HG02678 (cell line): Measurements from ENCODE around the gene ZNF532.
"Not testable (repeated sequence)": the region's sequence is repeated elsewhere in the genome, so short reads cannot be mapped to it uniquely, and the experiment has no call there.

ENCODE experiments used
- ATAC-seq: cut with Tn5 transposase; IDR thresholded peaks from one replicate; pipeline ENCODE4 v1.9.1; 2021; ENCODE audit warnings: mild to moderate bottlenecking, moderate library complexity; ENCODE audit not compliant: unreplicated experiment

ZNF532 gene

DNA sequence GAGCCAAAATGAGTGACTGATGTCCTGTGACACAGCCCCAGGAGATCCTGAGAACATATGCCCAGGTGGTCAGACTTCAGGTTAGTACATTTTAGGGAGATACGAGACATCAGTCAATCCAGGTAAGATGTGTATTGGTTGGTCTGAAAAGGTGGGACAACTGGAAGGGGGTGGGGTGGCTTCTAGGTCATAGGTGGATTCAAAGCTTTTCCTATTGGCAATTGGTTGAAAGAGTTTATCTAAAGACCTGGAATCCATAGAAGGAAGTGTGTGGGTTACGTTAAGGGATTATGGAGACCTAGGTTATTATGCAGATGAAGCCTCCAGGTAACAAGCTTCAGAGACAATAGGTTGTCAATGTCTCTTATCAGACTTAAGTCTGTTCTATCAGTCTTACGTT, 136.5 kb downstream of the ZNF532 start:
- ATAC-seq = no peak

DNA sequence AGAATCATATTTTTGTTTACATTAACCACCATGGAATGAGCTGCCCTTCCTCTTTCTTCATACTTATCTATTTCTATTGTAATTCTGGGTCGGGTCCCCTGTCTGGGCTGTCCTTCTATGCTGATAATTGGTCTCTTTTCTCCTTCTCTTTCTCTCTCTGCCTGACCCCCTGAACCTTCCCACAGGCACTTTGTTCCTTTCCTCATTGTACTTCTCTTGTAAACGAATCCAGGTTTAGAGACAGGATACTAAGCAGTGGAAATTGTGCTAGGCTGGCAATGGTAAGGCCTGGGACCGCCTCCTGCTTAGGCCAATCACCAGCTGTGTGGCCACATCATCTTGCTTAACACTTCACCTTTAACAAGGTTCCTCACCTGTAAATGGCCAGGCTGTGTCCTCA, 137.0 kb downstream of the ZNF532 start:
- ATAC-seq = no peak

DNA sequence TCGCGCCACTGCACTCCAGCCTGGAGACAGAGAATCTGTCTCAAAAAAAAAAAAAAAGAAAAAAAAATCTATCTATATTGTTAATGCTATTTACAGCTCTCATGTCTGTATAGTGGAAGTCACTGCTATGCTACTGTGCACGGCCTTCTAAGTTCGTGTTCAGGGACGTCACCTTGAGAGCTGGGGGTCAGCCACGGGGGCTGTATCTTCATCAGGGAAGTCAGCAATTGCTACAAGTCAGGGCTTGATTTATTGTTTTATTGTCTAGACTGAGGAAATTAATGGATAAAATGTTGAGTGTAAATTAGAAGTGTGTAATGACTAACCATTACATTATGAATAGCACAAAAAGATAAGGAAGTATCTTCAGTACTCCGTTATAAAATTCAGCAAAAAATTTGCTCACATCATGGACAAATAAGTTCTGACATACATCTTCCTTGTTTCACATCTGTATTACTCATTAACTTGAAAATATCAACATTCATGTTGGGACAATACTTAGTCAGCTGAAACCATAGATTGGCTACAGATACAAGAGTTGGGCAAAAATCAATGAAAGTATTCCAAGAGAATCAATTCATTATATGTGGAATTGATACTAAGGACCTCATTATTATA, 138.4 kb downstream of the ZNF532 start:
- no peak for ATAC-seq

DNA sequence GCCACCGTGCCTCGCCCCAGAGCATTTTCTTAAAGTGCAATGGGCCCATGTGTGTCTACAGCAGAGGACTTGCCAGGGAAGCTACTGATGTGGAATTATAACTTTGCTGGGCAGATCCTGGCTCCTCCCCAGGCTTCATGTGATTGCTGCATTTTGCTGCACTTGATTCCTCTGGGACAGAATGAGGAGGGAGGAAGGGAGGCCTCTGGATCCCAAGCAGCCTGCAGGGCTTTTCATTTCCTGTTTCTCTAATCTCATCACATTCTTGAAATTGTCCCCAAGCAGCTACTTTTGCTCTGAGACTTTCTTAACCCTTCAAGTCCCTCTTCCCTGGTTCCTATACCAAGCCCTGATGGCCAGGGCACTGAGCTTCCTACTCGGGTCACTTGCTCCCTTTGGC, 140.6 kb downstream of the ZNF532 start:
- no peak for ATAC-seq

DNA sequence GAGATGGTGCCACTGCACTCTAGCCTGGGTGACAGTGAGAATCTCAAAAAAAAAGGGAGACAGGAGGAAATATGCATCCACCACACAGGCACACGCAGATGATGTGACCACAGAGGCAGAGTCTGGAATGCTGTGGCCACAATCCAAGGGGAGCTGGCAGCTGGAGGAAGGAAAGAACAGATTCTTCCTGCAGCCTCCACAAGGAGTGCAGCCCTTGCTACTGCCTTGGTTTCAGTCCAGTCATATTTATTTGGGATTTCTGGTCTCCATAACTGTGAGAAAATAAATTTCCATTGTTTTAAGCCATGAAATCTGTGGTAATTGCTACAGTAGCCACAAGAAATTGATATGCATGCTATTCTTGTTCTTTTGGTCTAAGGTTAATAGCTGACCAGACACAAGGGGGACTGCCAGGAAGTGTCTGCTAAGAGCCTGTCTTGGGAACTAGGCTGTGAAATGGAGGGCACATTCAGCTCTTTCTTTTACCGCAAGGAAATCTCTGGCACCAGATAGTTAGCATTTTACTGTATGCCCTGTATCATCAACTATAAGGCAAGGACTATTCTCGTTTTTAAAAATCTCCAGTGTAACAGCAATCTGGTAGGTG, 141.9 kb downstream of the ZNF532 start:
- no peak for ATAC-seq

DNA sequence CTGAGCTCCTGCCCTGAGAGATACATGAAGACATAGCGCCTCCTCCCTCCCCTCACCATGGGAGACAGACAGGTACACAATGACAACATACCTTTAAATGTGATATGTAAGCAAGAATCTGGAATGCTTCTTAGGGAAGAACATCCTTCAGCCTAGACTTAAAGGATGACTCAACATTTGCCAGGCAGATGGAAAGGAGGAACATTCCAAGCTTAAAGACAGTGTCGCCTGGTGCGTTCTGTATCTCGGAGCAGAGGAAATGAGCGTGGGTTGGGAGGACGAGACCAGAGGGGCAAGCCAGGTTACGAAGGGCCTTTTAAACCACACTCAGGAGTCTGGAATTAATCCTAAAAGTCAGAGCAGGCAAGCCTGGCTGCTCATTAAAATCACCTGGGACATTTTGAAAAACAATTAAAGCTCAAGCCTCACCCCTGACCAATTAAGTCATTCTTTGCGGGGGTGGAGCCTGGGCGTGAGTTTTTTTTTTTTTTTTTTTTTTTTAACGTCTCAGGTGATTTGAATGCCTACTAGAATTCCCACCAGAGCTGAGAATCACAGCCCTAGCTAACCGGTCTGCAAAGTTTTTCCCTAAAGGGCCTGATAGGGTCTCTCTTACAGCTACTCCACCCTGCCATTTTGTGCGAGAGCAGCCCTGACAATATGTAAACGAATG, 143.8 kb downstream of the ZNF532 start:
- no peak for ATAC-seq

DNA sequence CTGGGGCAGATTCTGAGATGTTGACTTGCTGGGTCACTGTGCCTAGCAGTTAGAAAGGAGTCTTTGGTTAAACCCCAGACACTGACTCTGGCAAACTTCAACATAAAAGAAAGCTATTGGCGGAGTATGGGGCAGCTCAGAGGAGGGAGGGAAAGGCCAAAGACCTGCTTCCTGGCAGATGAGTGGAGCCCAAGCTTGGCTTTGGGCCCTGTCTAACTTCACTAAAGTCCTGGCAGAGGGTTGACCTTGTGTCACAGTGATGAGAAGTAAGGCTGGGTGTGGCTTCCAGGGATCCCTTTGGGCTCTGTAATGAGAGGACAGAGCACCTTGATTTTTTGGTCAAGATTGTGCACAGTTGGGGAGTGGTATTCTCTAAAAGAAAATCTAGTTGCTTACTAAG, 145.2 kb downstream of the ZNF532 start:
- no peak for ATAC-seq

DNA sequence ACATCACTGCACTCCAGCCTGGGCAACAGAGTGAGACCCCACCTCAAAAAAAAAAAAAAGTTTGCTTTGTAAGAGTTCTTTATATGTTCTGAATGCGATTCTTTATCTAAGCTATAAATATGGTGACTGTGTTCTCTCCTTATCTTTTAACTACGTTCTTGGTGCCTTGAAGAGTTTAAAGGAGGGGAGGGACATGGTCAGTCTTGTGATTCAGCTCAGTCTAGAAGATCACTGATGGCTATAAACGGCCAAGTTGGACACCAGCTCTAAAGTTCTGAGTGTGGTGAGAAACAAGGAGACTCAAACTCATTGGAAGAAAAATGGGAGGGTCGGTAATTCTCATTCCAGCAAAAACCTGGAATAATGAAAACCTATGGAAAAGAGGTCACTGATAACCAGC, 146.6 kb downstream of the ZNF532 start:
- ATAC-seq = no peak

DNA sequence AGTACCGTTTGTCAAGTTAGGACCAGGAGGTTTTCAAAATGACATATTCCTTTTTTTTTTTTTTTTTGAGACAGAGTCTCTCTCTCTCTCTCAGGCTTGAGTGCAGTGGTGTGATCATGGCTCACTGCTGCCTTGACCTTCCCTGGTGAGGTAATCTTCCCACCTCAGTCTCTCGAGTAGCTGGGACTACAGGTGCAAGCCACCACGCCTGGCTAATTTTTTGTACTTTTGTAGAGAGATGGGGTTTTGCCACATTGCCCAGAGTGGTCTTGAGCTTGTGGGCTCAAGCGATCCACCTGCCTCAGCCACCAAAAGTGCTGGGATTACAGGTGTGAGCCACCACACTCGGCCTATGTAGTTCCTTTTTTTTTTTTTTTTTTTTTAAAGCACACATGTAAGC, 147.1 kb downstream of the ZNF532 start:
- no peak for ATAC-seq

DNA sequence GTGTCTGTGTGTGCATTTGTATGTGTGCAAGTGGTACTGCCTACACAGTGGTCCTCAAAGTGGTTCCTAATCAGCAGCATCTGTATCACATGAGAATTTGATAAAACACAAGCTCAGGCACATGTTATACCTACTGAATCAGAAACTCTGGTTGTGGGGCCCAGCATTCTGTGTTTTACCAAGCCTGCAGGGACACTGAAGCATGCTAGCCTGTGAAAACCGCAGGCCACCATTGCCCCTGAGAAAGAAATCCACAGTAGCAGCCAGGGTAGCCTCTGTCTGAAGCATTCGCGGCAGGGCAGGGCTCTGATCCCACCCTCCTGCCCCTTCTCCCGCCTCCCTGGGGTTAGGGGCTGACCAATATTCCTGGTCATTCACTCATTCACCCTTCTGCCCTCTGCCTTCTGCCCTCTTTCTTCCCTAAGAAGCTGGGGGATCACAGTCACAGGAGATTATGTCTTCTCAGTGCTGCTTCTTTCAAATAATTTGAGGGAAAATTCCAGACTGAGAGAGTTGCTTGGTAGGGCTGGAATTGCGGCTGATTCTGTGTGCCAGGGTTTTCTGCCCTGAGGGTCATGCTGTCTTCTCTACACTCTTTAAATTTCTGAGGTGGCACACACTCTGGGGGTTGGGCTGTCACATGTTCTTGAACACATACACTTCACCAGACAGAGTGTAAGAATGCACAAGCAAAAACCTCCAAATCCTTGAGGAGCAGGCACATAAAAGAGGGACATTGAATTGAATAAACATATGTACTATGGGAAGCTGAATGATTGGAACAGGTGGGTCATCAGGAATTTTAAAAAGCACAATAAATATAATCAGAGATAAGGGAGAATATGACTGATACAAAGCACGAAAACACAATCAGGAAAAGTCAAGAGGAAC, 148.4 kb downstream of the ZNF532 start:
- no peak for ATAC-seq

DNA sequence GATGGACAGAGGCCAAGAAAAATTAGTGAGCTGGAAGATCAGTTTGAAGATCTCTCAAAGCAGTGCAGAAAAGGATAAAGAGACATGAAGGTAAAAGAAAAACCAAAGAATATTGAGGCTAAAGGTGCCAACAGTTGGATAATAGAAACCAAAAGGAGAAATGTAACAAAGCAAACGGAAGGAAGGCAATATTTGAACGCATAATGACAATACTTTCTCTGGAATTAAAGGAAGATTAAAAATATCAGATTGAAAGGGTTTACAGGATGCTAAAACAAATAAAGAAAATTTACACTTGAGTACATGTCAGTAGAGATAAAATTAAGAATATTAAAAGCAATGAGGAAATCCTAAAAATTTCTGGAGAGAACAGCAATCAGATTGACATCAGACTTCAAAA, 149.1 kb downstream of the ZNF532 start:
- ATAC-seq = no peak

DNA sequence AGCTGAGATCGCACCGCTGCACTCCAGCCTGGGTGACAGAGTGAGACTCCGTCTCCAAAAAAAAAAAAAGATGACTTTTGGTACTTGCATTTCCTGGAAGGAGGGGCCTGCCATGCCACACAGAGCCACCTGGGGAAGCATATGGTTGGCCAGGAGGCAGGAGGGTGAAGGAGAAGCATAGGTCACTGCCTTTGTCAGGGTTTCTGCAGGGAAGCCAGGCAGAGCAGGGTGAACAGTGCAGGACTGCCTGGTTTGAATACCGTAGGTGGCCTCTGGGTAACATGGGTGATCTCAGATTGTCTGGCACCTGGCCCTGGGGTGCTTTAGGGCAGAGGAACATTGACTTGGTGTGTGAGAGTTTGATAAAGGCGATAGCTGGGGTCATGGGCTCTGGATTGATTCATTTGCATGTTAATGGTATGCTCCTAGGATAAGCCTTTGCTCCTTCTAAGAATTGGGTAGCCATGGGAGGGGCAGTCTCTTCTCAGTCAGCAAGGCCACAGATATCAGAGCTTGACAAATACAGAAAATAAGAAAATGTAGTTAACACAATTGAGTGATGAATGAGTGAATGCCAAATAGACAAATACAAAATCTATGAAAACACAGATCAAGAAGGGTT, 151.0 kb downstream of the ZNF532 start:
- ATAC-seq = no peak

DNA sequence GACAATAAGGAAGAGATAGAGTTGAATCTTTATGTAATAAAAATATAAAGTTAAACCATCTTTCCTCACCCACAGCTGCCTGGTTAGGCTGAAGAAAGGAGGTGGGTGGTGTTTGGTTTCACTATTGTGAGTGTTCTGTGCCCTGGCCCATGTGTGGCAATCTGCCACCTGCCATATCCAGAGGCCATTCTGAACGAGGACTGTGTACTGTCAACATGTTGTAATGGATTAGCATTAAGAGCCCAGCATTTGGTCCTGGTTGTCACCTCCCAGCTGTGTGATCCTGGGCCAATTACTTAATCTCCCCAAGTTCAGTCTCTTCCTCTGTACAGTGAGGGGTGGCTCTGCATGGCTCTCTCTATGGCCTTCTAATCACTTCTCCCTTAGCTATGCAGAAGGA, 156.8 kb downstream of the ZNF532 start:
- no peak for ATAC-seq

DNA sequence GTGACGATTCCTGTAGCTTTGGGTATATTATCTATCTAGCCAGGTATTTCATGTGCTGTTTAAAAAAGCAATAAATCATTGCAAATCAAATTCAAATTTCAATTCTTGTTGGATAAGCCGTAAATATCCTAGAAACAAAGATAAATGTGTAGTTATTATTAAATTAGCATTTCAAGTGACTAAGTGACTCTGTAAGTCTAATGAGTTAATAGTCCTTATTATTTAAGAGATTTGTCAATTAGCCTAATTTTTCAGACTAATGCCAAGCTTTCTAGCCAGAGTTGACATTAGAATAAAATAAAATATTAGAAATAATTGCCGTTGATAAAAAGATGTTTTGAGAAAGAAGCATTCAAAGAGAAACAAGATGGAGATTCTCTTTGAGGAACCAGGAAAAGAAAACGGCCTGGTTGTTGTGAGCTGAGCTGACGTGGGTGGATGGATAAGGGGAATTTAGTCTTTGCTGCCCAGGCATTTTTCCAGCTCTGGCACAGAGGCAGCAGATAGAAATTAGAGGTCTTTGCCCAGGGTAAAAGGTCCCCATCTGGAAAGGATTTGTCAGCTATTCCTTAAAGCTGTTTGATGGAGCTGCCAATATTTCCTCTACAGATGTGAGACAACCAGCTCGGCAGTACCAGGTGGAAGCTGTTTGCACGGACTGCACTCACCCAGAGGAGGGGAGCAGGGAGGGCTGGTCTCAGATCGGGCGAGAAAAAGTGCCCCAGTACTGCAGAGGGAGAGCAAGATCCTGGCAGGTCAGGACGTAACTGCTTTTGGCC, 157.7 kb downstream of the ZNF532 start:
- no peak for ATAC-seq

DNA sequence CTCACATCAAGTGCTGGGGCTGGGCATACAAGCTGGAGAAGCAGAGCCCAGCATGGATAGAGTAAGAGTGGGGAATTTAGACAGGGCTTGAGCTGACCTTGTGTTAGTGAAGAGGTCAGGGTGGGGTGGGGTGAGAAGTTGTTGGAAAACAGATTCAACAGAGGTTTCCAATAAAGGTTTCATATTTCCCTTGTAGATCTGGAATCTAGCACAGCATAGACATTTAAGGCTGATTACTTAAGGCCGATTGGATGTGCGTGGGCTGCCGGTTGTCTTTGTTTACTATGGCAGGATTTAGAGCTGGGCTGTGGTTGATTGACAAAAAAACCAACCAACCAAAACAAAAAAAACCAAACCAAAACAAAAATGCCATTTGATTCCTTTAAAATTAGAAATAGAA, 160.2 kb downstream of the ZNF532 start:
- ATAC-seq = no peak

DNA sequence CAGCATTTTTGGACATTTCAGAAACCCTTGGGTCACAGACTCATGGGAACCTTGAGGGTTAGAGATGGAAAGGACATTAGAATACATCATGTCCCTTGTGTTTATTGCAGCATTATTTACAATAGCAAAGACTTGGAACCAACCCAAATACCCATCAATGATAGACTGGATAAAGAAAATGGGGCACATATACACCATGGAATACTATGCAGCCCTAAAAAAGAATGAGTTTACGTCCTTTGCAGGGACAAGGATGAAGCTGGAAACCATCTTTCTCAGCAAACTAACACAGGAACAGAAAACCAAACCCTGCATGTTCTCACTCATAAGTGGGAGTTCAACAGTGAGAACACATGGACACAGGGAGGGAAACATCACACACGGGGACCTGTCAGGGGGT, 160.9 kb downstream of the ZNF532 start:
- ATAC-seq = not testable (repeated sequence)

DNA sequence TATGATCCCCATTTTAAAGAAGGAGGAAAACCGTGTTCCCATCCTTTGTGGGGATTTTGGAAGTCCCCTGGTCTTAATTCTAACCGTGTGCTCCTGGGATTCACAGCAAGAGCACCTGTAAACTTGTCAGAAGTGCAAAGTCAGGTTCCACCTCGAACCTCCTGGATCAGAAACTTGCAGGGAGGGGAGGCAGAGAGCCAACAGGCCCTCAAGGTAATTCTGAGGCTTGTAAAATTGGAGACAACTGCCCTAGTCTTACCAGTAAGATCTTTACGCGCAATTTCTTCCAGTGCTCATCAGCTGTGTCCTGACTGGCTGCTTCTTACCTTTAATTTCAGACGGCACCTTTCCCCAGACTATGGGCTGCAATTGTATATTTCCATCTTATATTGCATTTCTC, 161.7 kb downstream of the ZNF532 start:
- no peak for ATAC-seq

DNA sequence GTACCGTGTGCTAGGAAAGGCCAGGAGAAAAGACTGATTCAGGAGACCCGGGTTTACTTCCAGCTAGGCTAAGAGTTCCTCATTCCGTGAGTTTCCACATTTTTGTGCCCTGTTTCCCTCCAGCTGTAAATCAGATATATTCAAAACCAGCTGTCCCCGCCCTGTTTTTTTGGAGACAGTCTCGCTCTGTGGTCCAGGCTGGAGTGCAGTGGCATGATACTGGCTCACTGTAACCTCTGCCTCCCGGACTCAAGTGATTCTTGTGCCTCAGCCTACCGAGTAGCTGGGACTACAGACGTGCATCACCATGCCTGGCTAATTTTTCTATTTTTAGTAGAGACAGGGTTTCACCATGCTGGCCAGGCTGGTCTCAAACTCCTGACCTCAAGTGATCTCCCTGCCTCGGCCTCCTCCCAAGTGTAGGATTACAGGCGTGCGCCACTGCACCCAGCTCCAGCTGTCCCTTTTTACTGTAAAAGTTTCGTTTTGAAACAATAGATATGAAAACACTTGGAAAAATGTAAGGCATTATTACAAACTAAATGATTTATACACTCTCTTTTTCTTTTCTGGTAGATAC, 162.2 kb downstream of the ZNF532 start:
- no peak for ATAC-seq

DNA sequence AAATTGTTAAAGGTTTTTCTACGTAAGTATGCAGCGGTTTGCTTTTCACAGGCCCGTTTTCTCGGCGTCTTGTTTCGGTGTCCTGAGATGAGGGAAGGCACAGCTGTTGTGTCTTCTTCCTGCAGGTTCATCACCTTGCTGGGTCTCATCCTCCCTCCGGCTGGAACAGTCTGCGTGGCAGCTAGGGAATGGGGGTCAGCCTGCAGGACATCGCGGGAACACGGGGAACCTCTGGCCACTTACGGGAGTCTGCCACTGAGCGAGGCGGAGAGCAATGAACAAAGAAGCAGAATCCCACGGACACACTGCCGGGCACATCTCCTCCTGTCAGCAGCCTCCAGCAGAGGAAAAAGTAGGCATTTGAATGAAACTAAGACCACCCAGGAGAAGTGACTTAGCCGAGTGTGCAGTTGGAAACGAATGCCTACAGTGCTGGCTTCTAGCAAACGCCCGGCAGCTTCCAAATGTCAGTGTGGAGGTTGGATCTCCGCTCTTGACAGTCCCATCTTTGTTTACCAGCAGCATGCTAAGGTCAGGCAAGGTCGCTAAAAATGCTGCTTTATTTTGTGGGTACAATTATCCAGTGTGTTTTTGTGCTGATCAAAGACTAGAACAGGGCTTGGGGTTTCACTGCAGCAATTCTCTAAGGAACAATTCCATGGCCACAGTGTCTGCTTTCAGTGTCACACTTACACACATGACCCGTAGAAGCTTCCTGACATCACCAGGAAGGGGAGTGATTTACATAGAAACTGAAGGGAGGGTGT, 165.2 kb downstream of the ZNF532 start:
- ATAC-seq = no peak
